GM19455 (cell line): ENCODE measurements around the gene PLIN3.
"Not testable (repeated sequence)": the region's sequence is repeated elsewhere in the genome, so short reads cannot be mapped to it uniquely, and the experiment has no call there.

Experiments
- ATAC-seq: cut with Tn5 transposase; IDR thresholded peaks from one replicate; pipeline ENCODE4 v1.9.1; 2021; ENCODE audit not compliant: unreplicated experiment

PLIN3 gene

DNA sequence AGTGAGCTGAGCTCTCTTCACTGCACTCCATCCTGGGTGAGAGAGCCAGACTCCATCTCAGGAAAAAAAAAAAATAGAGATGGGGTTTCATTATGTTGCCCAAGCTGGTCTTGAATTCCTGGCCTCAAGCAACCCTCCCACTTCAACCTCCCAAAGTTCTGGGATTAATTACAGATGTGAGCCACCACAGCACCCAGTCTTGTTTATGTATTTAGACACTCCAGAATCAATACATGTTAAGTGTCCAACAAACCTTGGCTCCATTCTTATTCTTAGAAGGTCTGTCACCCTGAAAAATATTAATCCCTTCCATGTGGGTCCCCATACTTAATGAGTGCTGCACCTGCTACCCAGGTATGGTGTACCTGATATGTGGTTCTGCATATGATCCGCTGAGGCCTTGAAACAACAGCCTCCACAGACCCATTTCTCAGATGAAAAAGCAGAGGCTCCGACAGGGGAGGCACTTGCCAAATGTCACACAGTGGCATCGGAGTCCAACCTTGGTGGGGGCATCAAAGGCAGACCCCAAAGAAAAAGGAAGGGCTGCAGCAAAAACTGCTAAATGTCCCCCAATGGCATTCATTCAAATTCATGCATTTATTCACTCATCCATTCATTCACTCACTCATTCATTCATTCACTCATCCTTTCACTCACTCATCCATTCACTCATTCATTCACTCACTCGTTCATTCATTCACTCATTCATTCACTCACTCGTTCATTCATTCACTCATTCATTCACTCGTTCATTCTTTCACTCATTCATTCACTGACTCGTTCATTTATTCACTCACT is 52.6 kb downstream of the PLIN3 start:
- no peak for ATAC-seq

- no peak for ATAC-seq
Observed at GRCh38 chr19:4811328-4812131, 55.9 kb downstream of the PLIN3 start.

- no peak for ATAC-seq
Observed at GRCh38 chr19:4807188-4807587, 60.3 kb downstream of the PLIN3 start.

DNA sequence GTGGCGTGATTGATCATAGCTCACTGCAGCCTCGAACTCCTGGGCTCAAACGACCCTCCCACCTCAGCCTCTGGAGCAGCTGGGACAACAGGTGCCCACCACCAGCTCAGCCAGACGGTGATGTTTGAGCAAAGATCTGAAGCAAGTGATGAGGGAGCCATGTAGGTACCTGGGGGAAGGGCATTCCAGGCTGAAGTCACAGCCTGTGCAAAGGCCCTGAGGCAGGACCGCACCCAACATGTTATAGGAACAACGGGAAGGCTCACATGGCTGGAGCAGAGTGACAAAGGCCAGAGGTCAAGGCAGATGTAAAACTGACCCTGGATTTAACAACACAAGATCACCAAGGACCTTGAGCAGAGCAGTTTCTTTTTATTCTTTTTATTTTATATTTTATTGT is 61.1 kb downstream of the PLIN3 start:
- ATAC-seq: no peak

GRCh38 chr19:4805140-4805539 is 62.3 kb downstream of the PLIN3 start:
- ATAC-seq: not testable (repeated sequence)

- ATAC-seq: no peak
Observed at GRCh38 chr19:4803736-4804695, 63.5 kb downstream of the PLIN3 start.

- no peak for ATAC-seq
Observed at GRCh38 chr19:4802711-4803110, 64.8 kb downstream of the PLIN3 start.

DNA sequence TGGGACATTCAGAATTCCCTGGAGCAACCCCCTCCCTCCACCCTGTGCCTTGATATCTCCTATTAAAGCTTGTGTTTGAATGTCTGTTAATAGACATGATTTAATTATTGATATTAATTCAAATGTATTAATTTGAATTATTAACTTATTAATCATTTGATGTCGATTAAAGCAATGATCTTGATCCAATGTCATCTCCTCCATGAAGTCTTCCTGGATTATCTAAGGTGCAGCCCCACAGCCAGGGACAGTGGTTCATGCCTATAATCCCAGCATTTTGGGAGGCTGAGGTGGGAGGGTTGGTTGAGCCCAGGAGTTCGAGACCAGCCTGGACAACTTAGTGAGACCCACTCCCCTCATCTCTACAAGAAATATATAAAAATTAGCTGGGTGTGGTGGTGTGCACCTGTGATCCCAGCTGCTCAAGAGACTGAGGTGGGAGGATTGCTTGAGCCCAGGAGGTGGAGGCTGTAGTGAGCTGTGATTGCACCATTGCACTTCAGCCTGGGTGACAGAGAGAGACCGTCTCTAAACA is 66.3 kb downstream of the PLIN3 start:
- ATAC-seq: no peak

- ATAC-seq: no peak
Observed at GRCh38 chr19:4800591-4801081, 66.8 kb downstream of the PLIN3 start.

- ATAC-seq: no peak
Observed at GRCh38 chr19:4795400-4795799, 72.1 kb downstream of the PLIN3 start.

DNA sequence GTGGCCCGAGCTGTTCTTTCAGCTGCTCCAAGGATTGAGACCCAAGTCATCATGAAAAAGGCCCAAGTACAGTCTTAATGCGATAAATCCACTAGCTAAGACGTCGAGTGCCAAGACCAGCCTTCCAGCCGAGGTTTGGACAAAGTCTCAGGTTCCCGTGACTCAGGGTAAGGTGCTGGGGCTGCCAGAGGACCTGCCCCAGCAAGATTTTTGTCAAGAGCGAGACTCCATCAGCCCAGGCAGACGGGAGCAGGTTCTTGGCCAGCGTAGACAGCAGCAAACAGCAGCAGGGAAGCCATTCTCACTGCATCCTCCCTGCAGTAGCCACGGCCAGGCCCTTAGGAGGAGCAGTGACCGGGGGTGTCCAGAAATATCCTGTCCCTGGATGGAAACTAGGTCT is 72.5 kb downstream of the PLIN3 start:
- ATAC-seq: no peak

GRCh38 chr19:4793278-4793677 is 74.2 kb downstream of the PLIN3 start:
- not testable (repeated sequence) for ATAC-seq

GRCh38 chr19:4792866-4793195 is 74.6 kb downstream of the PLIN3 start:
- ATAC-seq: not testable (repeated sequence)

DNA sequence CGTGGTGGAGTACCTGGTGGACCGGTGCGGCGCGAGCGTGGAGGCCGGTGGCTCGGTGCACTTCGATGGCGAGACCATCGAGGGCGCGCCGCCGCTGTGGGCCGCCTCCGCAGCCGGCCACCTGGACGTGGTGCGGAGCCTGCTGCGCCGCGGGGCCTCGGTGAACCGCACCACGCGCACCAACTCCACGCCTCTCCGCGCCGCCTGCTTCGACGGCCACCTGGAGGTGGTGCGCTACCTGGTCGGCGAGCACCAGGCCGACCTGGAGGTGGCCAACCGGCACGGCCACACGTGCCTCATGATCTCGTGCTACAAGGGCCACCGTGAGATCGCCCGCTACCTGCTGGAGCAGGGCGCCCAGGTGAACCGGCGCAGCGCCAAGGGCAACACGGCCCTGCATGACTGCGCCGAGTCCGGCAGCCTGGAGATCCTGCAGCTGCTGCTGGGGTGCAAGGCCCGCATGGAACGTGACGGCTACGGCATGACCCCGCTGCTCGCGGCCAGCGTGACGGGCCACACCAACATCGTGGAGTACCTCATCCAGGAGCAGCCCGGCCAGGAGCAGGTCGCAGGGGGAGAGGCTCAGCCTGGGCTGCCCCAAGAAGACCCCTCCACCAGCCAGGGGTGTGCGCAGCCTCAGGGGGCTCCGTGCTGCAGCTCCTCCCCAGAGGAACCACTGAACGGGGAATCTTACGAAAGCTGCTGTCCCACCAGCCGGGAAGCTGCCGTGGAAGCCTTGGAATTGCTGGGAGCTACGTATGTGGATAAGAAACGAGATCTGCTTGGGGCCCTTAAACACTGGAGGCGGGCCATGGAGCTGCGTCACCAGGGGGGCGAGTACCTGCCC is 75.2 kb downstream of the PLIN3 start:
- ATAC-seq: not testable (repeated sequence)

- peak; percentile 94 for ATAC-seq
Observed at GRCh38 chr19:4791183-4792018, 76.1 kb downstream of the PLIN3 start, which contains the start of gene FEM1A. Gene FEM1A (plus strand): TSS chr19:4791734. CDS start chr19:4791855, 121 bp downstream.
